Neural progenitor cell (in vitro differentiated cells): Measurements from ENCODE around the gene CSRNP2. TPM values are rescaled to one million over a fixed set of nuclear protein-coding genes. Genes with fewer than 3 reads are reported as not detected.
A peak's percentile ranks its signal among the peaks of the same experiment; 100 is the strongest.

Experiments used
- DNase-seq: peaks from one replicate; pipeline ENCODE4 v3.0.0-alpha.2; 2016; ENCODE audit warnings: low spot score
- H2AFZ ChIP-seq: fragments of 200-600 bp; sonication (generic); replicated peaks from 2 replicates; pipeline ENCODE4 v1.6.1; 2016; ENCODE audit warnings: antibody characterized with exemption
- H3F3A ChIP-seq: fragments of 200-600 bp; sonication (generic); 2 replicates; pipeline ENCODE4 v1.6.1; 2016; ENCODE audit warnings: antibody characterized with exemption, low read depth
- H3K27ac ChIP-seq: fragments of 200-600 bp; sonication (generic); 2 replicates; pipeline ENCODE4 v1.5.1; 2016; ENCODE audit warnings: mild to moderate bottlenecking
- H3K27me3 ChIP-seq: fragments of 200-600 bp; sonication (generic); 2 replicates; pipeline ENCODE4 v1.6.1; 2016; ENCODE audit warnings: mild to moderate bottlenecking, moderate library complexity
- H3K36me3 ChIP-seq: fragments of 200-600 bp; sonication (generic); 2 replicates; pipeline ENCODE4 v1.5.1; 2016
- H3K4me1 ChIP-seq: fragments of 200-600 bp; sonication (generic); 2 replicates; pipeline ENCODE4 v1.6.1; 2016; ENCODE audit warnings: mixed run types
- H3K4me2 ChIP-seq: fragments of 200-600 bp; sonication (generic); 2 replicates; pipeline ENCODE4 v1.6.1; 2016
- H3K4me3 ChIP-seq: fragments of 200-600 bp; sonication (generic); 2 replicates; pipeline ENCODE4 v1.5.1; 2016
- H3K79me2 ChIP-seq: fragments of 200-600 bp; sonication (generic); 2 replicates; pipeline ENCODE4 v1.6.1; 2016; ENCODE audit warnings: low read depth
- H3K9ac ChIP-seq: fragments of 200-600 bp; sonication (generic); 2 replicates; pipeline ENCODE4 v1.6.1; 2016
- H3K9me3 ChIP-seq: fragments of 200-600 bp; sonication (generic); 2 replicates; pipeline ENCODE4 v1.5.1; 2016; ENCODE audit warnings: low read depth
- H4K20me1 ChIP-seq: fragments of 200-600 bp; sonication (generic); 2 replicates; pipeline ENCODE4 v1.6.1; 2016; ENCODE audit warnings: low read depth
- H3K27ac Mint-ChIP-seq: 3 replicates; pipeline ENCODE4 v1.8.0; 2021; ENCODE audit warnings: mixed read lengths
- H3K27me3 Mint-ChIP-seq: 2 replicates; pipeline ENCODE4 v1.8.0; 2022; ENCODE audit warnings: low read depth, mild to moderate bottlenecking, inconsistent platforms, moderate library complexity, mixed read lengths; ENCODE audit not compliant: insufficient read depth
- H3K36me3 Mint-ChIP-seq: 3 replicates; pipeline ENCODE4 v1.8.0; 2021; ENCODE audit warnings: mixed read lengths
- H3K4me1 Mint-ChIP-seq: 3 replicates; pipeline ENCODE4 v1.8.0; 2021; ENCODE audit warnings: mixed read lengths
- H3K4me3 Mint-ChIP-seq: 3 replicates; pipeline ENCODE4 v1.8.0; 2021; ENCODE audit warnings: mild to moderate bottlenecking, moderate library complexity, mixed read lengths
- H3K9me3 Mint-ChIP-seq: 3 replicates; pipeline ENCODE4 v1.8.0; 2020; ENCODE audit warnings: mixed read lengths
- EZH2 ChIP-seq: fragments of 200-600 bp; sonication (generic); IDR thresholded peaks from 2 replicates; pipeline ENCODE4 v1.6.1; 2017; ENCODE audit warnings: antibody characterized with exemption, mild to moderate bottlenecking, moderate library complexity
- EZH2phosphoT487 ChIP-seq: fragments of 200-600 bp; sonication (generic); IDR thresholded peaks from 2 replicates; pipeline ENCODE4 v1.6.1; 2017; ENCODE audit warnings: antibody characterized with exemption
- total RNA-seq: library from RNA; depleted of rRNA; stranded (reverse); fragments of >200 nt; gene quantifications from 2 replicates; pipeline ENCODE4 v1.2.3, GENCODE V29; 2015; ENCODE audit warnings: low replicate concordance
- TF ChIP-seq, protein P1 (sequence below): fragments of 200-600 bp; sonication (generic); IDR thresholded peaks from 2 replicates; pipeline ENCODE4 v1.5.1; 2017; ENCODE audit warnings: antibody characterized with exemption, mild to moderate bottlenecking

CSRNP2 gene, protein sequence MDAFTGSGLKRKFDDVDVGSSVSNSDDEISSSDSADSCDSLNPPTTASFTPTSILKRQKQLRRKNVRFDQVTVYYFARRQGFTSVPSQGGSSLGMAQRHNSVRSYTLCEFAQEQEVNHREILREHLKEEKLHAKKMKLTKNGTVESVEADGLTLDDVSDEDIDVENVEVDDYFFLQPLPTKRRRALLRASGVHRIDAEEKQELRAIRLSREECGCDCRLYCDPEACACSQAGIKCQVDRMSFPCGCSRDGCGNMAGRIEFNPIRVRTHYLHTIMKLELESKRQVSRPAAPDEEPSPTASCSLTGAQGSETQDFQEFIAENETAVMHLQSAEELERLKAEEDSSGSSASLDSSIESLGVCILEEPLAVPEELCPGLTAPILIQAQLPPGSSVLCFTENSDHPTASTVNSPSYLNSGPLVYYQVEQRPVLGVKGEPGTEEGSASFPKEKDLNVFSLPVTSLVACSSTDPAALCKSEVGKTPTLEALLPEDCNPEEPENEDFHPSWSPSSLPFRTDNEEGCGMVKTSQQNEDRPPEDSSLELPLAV
- total RNA-seq, result 28.6 and 30.9 TPM in 2 replicates

DNA sequence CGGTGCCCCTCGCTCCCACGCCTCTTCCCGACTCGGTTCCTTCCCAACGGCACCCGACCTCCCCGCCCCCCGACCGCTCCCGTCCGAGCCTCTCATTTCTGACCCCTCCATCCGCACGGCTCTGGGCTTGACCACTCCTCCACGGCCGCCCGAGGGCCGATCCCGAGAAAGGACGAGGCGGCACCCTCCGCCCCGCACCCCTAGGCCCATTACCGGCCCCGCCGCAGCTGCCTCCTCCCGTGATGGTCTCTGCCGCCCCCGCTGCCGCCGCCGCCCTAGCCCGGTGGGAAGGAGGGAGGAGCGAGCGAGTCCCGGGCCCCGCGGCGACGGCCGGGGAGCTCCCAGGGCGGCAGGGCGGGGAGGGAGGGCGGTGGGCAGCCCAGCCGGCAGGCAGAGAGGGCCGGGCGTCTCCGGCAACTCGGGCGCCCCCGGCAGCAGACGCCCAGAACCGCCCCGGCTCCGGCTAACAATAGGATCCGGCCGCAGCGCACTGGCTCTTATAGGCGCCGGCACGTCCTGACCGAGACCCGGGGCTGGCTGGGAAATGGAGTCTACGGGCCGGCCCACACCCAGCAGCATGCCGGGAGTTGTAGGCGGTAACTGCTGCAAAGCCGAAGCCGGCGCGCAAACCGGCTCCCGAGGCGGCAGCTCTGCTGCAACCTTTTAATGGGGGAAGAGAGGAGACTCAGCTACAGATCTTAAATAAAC, at the start of gene CSRNP2:
TSS of gene CSRNP2 (minus strand) at position 471 of the 708 bp plus-strand sequence. CDS start 7,035 bp downstream, outside the sequence.
- H3K79me2 ChIP-seq, result peaks cover 45% of the 10 kb centered on the region
- peak; percentile 99 for DNase-seq
- peak within 1 kb of the TSS; percentile 94 for H3K27ac ChIP-seq
- peaks cover 10% of the 10 kb centered on the region for H3K4me1 ChIP-seq
- Mint-ChIP-seq H3K27ac (peak within 1 kb of the TSS; percentile 93), H3K4me1 (peaks cover 29% of the 10 kb centered on the region), H3K4me3 (peak within 1 kb of the TSS; percentile 99), H3K27me3 (peaks cover 3% of the 10 kb centered on the region), H3K36me3 (peaks cover 7% of the 10 kb centered on the region), H3K9me3 (no peaks in the 10 kb centered on the region)
- no peaks in the 10 kb centered on the region for H3K9me3 ChIP-seq
- H3K4me2 ChIP-seq, result peak within 1 kb of the TSS; percentile 91
- H3K36me3 ChIP-seq, result no peaks in the 10 kb centered on the region
- H3K9ac ChIP-seq, result peak within 1 kb of the TSS; percentile 89
- TF ChIP-seq, protein P1, sequence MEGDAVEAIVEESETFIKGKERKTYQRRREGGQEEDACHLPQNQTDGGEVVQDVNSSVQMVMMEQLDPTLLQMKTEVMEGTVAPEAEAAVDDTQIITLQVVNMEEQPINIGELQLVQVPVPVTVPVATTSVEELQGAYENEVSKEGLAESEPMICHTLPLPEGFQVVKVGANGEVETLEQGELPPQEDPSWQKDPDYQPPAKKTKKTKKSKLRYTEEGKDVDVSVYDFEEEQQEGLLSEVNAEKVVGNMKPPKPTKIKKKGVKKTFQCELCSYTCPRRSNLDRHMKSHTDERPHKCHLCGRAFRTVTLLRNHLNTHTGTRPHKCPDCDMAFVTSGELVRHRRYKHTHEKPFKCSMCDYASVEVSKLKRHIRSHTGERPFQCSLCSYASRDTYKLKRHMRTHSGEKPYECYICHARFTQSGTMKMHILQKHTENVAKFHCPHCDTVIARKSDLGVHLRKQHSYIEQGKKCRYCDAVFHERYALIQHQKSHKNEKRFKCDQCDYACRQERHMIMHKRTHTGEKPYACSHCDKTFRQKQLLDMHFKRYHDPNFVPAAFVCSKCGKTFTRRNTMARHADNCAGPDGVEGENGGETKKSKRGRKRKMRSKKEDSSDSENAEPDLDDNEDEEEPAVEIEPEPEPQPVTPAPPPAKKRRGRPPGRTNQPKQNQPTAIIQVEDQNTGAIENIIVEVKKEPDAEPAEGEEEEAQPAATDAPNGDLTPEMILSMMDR, result peak; percentile 33
- TF ChIP-seq EZH2, result no peak
- H3K27me3 ChIP-seq, result no peaks in the 10 kb centered on the region
- peaks cover 32% of the 10 kb centered on the region for H3F3A ChIP-seq
- H2AFZ ChIP-seq, result peak within 1 kb of the TSS; percentile 93
- H3K4me3 ChIP-seq, result peak within 1 kb of the TSS; percentile 96
- H4K20me1 ChIP-seq, result peaks cover 32% of the 10 kb centered on the region

DNA sequence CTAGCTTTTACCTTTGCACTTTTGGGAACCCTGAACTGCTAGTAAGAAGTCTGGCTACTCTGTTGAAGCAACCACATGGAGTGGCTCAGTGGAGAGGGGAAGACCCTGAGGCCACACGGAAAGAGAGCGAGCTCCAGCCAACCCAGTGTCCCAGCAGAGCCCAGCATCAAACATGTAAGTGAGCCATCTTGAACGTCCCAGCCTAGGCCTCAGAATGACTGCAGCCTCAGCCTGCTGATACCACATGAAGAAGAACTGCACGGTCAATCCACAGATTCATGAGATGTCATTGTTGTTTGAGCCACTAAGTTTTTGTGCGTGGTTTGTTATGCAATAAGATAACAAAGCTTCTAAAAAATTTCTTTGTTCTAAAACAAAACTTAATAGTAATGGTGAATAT, 49.3 kb upstream of the CSRNP2 start:
- no peaks in the 10 kb centered on the region for H3F3A ChIP-seq
- H3K27me3 ChIP-seq, result no peaks in the 10 kb centered on the region
- peaks cover 12% of the 10 kb centered on the region for H3K79me2 ChIP-seq
- no peaks in the 10 kb centered on the region for H3K36me3 ChIP-seq
- H3K9me3 Mint-ChIP-seq, result no peaks in the 10 kb centered on the region
- no peak for TF ChIP-seq EZH2phosphoT487
- TF ChIP-seq EZH2, result no peak
- TF ChIP-seq, protein P1, result no peak
- no peak overlapping the region for H3K4me3 ChIP-seq
- H3K9ac ChIP-seq, result no peak overlapping the region
- H3K4me3 Mint-ChIP-seq, result no peak overlapping the region
- no peak overlapping the region for H3K4me2 ChIP-seq
- no peak overlapping the region for H3K27ac Mint-ChIP-seq
- no peaks in the 10 kb centered on the region for H3K9me3 ChIP-seq
- H4K20me1 ChIP-seq, result peaks cover 13% of the 10 kb centered on the region
- no peaks in the 10 kb centered on the region for H3K4me1 ChIP-seq
- peaks cover 2% of the 10 kb centered on the region for H3K27me3 Mint-ChIP-seq
- DNase-seq, result no peak
- H3K36me3 Mint-ChIP-seq, result no peaks in the 10 kb centered on the region
- peaks cover 3% of the 10 kb centered on the region for H3K4me1 Mint-ChIP-seq
- no peak overlapping the region for H2AFZ ChIP-seq
- H3K27ac ChIP-seq, result no peak overlapping the region

DNA sequence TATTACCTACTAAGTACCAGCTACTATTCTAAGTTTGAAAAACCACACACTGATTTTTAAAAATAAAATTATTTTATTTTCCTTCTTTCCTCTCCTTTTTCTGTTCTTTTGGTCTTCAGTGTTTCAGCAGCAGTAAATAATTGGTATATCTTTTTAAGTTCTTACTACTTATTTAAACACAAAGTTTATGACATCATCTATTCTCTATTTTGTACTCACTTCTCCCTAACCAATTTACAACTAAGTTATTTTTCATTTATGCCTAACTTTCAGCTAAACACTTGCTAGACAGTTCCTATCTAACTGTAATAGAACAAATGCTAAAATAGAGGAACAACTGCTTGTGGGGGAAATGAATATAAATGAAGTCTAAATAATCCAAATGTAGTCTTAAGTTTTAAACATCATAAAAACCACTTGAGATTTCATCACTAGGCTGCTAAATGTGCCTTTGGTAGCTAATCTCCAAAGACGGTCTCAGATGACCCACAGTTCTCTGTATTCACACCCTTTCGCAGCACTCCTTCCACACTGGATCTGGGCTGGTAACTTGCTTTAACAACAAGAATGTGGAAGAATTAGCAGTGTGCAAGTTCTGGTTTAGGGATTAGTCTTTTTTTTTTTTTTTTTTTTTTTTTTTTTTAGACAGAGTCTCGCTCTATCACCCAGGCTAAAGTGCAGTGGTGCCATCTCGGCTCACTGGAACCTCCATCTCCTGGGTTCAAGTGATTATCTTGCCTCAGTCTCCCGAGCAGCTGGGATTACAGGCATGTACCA, 48.5 kb upstream of the CSRNP2 start:
- Histone ChIP-seq H3F3A (no peaks in the 10 kb centered on the region), H3K9me3 (no peaks in the 10 kb centered on the region), H3K4me1 (no peaks in the 10 kb centered on the region), H3K79me2 (peaks cover 12% of the 10 kb centered on the region), H4K20me1 (peaks cover 17% of the 10 kb centered on the region), H3K4me3 (no peak overlapping the region), H3K36me3 (no peaks in the 10 kb centered on the region), H3K27me3 (no peaks in the 10 kb centered on the region), H3K4me2 (no peak overlapping the region), H2AFZ (no peak overlapping the region), H3K9ac (no peak overlapping the region), H3K27ac (no peak overlapping the region)
- H3K27me3 Mint-ChIP-seq, result peaks cover 2% of the 10 kb centered on the region
- H3K9me3 Mint-ChIP-seq, result no peaks in the 10 kb centered on the region
- no peak overlapping the region for H3K27ac Mint-ChIP-seq
- H3K4me3 Mint-ChIP-seq, result no peak overlapping the region
- no peak for DNase-seq
- H3K4me1 Mint-ChIP-seq, result peaks cover 3% of the 10 kb centered on the region
- no peak for TF ChIP-seq EZH2phosphoT487
- TF ChIP-seq, protein P1, result no peak
- H3K36me3 Mint-ChIP-seq, result no peaks in the 10 kb centered on the region
